GM23338 (cell line): Measurements from ENCODE around the gene ZNF653.

ENCODE experiments used
- EZH2 ChIP-seq: fragments of 200-600 bp; sonication (generic); IDR thresholded peaks from one replicate; pipeline ENCODE4 v1.8.0; 2017; ENCODE audit warnings: antibody characterized with exemption, mild to moderate bottlenecking, low read depth; ENCODE audit not compliant: unreplicated experiment
- JUNB ChIP-seq: IDR thresholded peaks from one replicate; pipeline ENCODE4 v1.6.1; 2016; ENCODE audit warnings: antibody characterized with exemption; ENCODE audit not compliant: unreplicated experiment
- POLR2AphosphoS5 ChIP-seq: IDR thresholded peaks from 2 replicates; pipeline ENCODE4 v1.6.1; 2016; ENCODE audit warnings: antibody characterized with exemption, low read depth
- TF ChIP-seq, protein P1 (sequence below), 2 experiments: fragments of 200-600 bp in 1 of 2; sonication (generic) in 1 of 2; conservative IDR thresholded peaks; 2 replicates each; pipeline versions ENCODE4 v1.5.1 to v1.6.1; 2016 to 2017; ENCODE audit warnings: antibody characterized with exemption in 2 of 2, low read depth in 2 of 2, mild to moderate bottlenecking in 2 of 2, moderate library complexity in 1 of 2
- TF ChIP-seq, protein P2 (sequence below): IDR thresholded peaks from one replicate; pipeline ENCODE4 v1.6.1; 2018; ENCODE audit warnings: antibody characterized with exemption; ENCODE audit not compliant: unreplicated experiment

DNA sequence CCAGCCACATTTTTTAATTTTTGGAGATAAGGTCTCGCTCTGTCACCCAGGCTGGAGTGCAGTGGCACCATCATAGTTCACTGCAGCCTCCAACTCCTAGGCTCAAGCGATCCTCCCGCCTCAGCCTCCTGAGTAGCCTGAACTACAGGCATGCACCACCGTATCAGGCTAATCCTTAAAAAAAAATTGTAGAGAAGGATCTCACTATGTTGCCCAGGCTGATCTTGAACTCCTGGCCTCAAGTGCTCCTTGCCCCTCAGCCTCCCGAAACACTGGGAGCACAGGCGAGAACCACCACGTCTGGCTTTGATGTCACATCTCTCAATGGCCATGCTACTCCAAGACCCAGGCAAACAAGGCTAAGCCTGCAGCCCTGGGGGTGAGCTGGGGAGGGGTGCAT is 49.0 kb downstream of the ZNF653 start:
- TF ChIP-seq EZH2 (no peak), JUNB (no peak), POLR2AphosphoS5 (no peak)
- TF ChIP-seq, protein P1, sequence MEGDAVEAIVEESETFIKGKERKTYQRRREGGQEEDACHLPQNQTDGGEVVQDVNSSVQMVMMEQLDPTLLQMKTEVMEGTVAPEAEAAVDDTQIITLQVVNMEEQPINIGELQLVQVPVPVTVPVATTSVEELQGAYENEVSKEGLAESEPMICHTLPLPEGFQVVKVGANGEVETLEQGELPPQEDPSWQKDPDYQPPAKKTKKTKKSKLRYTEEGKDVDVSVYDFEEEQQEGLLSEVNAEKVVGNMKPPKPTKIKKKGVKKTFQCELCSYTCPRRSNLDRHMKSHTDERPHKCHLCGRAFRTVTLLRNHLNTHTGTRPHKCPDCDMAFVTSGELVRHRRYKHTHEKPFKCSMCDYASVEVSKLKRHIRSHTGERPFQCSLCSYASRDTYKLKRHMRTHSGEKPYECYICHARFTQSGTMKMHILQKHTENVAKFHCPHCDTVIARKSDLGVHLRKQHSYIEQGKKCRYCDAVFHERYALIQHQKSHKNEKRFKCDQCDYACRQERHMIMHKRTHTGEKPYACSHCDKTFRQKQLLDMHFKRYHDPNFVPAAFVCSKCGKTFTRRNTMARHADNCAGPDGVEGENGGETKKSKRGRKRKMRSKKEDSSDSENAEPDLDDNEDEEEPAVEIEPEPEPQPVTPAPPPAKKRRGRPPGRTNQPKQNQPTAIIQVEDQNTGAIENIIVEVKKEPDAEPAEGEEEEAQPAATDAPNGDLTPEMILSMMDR (conservative IDR thresholded peaks at IDR 0.05; ENCODE audit: low read depth in 2 of 2) = no peak
- TF ChIP-seq, protein P2, sequence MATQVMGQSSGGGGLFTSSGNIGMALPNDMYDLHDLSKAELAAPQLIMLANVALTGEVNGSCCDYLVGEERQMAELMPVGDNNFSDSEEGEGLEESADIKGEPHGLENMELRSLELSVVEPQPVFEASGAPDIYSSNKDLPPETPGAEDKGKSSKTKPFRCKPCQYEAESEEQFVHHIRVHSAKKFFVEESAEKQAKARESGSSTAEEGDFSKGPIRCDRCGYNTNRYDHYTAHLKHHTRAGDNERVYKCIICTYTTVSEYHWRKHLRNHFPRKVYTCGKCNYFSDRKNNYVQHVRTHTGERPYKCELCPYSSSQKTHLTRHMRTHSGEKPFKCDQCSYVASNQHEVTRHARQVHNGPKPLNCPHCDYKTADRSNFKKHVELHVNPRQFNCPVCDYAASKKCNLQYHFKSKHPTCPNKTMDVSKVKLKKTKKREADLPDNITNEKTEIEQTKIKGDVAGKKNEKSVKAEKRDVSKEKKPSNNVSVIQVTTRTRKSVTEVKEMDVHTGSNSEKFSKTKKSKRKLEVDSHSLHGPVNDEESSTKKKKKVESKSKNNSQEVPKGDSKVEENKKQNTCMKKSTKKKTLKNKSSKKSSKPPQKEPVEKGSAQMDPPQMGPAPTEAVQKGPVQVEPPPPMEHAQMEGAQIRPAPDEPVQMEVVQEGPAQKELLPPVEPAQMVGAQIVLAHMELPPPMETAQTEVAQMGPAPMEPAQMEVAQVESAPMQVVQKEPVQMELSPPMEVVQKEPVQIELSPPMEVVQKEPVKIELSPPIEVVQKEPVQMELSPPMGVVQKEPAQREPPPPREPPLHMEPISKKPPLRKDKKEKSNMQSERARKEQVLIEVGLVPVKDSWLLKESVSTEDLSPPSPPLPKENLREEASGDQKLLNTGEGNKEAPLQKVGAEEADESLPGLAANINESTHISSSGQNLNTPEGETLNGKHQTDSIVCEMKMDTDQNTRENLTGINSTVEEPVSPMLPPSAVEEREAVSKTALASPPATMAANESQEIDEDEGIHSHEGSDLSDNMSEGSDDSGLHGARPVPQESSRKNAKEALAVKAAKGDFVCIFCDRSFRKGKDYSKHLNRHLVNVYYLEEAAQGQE = no peak
